SK-MEL-5 (cell line): ENCODE results near the gene SNTB2. TPM values are rescaled to one million over a fixed set of nuclear protein-coding genes. Genes with fewer than 3 reads are reported as not detected.
"Not testable (repeated sequence)": the region's sequence is repeated elsewhere in the genome, so short reads cannot be mapped to it uniquely, and the experiment has no call there.

Experiments
- DNase-seq: peaks from one replicate; pipeline ENCODE4 v3.0.0-alpha.2; 2016; ENCODE audit warnings: low read depth, low spot score
- in situ Hi-C: cut with HindIII; loops from 2 replicates; pipeline ENCODE4 v1.10.0; 2016; ENCODE audit warnings: low sequenced_read_pairs, high pct_unique_total_duplicates, low pct_unique_long_range_greater_than_20kb
- polyA plus RNA-seq, 2 experiments: library from polyadenylated mRNA; depleted of rRNA; stranded (reverse); fragments of >200 nt; gene quantifications; 2 replicates each; pipeline ENCODE4 v1.2.3, GENCODE V29; 2015
- total RNA-seq: library from RNA; depleted of rRNA; stranded (reverse); fragments of >200 nt; shearing (Covaris generic); gene quantifications from 2 replicates; pipeline ENCODE4 v1.2.3, GENCODE V29; 2014; rRNA removed

SNTB2 gene
- 9.1 and 9.7 TPM in 2 replicates for total RNA-seq
- 8.7 and 17.8 TPM in 2 replicates for polyA plus RNA-seq (2015; cell fraction: cytosol; rRNA removed)
- 21.6 and 23.7 TPM in 2 replicates for polyA plus RNA-seq (2015; cell fraction: nucleus; rRNA removed)

GRCh38 chr16:69186642-69187445, at the start of gene SNTB2:
Gene SNTB2, plus strand, starts transcription at chr16:69187164. Its CDS starts 3 bp downstream, at chr16:69187167.
- DNase-seq, result peak; percentile 88
- in situ Hi-C loops, result no loop called here

GRCh38 chr16:69138608-69139007, 48.4 kb upstream of the SNTB2 start:
- no peak for DNase-seq
- in situ Hi-C loops, result no loop called here

- in situ Hi-C loops, DNase-seq: not testable (repeated sequence)
Observed at GRCh38 chr16:69139464-69139863, 47.5 kb upstream of the SNTB2 start.

- no peak for DNase-seq
- in situ Hi-C loops, result no loop called here
Observed at GRCh38 chr16:69141014-69141413, 46.0 kb upstream of the SNTB2 start.

GRCh38 chr16:69141936-69142335, 45.0 kb upstream of the SNTB2 start:
- no peak for DNase-seq
- in situ Hi-C loops, result no loop called here

GRCh38 chr16:69143116-69143515, 43.8 kb upstream of the SNTB2 start:
- in situ Hi-C loops, result no loop called here
- peak; percentile 55 for DNase-seq

- no peak for DNase-seq
- in situ Hi-C loops, result no loop called here
Observed at GRCh38 chr16:69145658-69146057, 41.3 kb upstream of the SNTB2 start.

- DNase-seq, in situ Hi-C loops: not testable (repeated sequence)
Observed at GRCh38 chr16:69149621-69150020, 37.3 kb upstream of the SNTB2 start.

GRCh38 chr16:69150146-69150865, 36.7 kb upstream of the SNTB2 start:
- in situ Hi-C loops, result no loop called here

GRCh38 chr16:69157196-69157595, 29.8 kb upstream of the SNTB2 start:
- no peak for DNase-seq
- in situ Hi-C loops, result no loop called here

More at GRCh38 chr16:69150146-69150865, 36.7 kb upstream of the SNTB2 start:
- DNase-seq, result peak; percentile 80

GRCh38 chr16:69160192-69160591, 26.8 kb upstream of the SNTB2 start:
- DNase-seq, result no peak
- in situ Hi-C loops, result no loop called here

- no peak for DNase-seq
- in situ Hi-C loops, result no loop called here
Observed at GRCh38 chr16:69165584-69165983, 21.4 kb upstream of the SNTB2 start.

GRCh38 chr16:69166221-69166833, 20.6 kb upstream of the SNTB2 start:
- DNase-seq, result peak; percentile 8
- in situ Hi-C loops, result no loop called here

- DNase-seq, result peak; percentile 22
- in situ Hi-C loops, result no loop called here
Observed at GRCh38 chr16:69166946-69167930, 19.7 kb upstream of the SNTB2 start.

GRCh38 chr16:69169051-69169450, 17.9 kb upstream of the SNTB2 start:
- in situ Hi-C loops, result no loop called here
- DNase-seq, result peak; percentile 11

GRCh38 chr16:69169607-69170352, 17.2 kb upstream of the SNTB2 start:
- in situ Hi-C loops, result no loop called here
- no peak for DNase-seq
